GM12872 (cell line): ENCODE data around the gene ELAVL1.

Source experiments
- TF ChIP-seq, protein P1 (sequence below): IDR thresholded peaks from 3 replicates; pipeline ENCODE4 v1.5.1; 2011; ENCODE audit warnings: low read depth, mild to moderate bottlenecking, low read length, moderate library complexity; ENCODE audit not compliant: insufficient read depth

The ELAVL1 gene

DNA sequence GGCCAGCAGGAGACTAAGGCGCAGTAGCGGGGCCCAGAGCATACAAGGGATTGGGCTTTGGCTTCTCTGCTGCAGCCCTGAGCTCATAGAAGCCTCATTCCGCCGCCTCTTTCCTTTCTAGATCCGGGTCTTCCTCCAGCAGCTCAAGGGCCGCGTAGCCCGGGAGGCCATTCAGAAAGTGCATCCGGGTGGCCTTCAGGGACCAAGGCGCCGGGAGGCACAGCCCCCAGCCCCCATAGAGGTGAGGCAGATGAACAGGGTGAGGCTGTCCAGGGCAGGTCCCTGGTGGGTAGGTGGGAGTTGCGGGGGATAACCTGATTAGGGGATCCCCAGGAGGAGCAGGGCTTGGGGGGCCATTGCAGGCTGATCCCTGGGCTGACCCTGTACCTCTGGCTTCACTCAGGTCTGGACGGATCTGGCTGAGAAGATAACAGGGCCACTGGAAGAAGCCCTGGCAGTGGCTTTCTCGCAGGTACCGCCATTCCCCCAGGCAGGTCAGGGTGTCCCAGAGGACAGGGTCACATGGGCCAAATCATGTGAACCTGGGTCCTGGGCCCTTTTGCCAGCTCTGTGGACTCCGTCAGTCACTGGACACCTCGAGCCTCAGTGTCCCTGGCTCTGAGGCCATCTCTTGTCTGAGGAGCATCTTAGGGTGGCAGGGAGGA, 84.0 kb downstream of the ELAVL1 start:
- TF ChIP-seq, protein P1, sequence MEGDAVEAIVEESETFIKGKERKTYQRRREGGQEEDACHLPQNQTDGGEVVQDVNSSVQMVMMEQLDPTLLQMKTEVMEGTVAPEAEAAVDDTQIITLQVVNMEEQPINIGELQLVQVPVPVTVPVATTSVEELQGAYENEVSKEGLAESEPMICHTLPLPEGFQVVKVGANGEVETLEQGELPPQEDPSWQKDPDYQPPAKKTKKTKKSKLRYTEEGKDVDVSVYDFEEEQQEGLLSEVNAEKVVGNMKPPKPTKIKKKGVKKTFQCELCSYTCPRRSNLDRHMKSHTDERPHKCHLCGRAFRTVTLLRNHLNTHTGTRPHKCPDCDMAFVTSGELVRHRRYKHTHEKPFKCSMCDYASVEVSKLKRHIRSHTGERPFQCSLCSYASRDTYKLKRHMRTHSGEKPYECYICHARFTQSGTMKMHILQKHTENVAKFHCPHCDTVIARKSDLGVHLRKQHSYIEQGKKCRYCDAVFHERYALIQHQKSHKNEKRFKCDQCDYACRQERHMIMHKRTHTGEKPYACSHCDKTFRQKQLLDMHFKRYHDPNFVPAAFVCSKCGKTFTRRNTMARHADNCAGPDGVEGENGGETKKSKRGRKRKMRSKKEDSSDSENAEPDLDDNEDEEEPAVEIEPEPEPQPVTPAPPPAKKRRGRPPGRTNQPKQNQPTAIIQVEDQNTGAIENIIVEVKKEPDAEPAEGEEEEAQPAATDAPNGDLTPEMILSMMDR, result no peak

- TF ChIP-seq, protein P1, result no peak
Measured at GRCh38 chr19:7920519-7921301, 84.7 kb downstream of the ELAVL1 start.

- TF ChIP-seq, protein P1, result no peak
Measured at GRCh38 chr19:7919610-7920518, 85.6 kb downstream of the ELAVL1 start, which contains the start of gene SNAPC2. TSS of gene SNAPC2 (plus strand) at chr19:7920338. CDS start at chr19:7920367, 29 bp downstream.

- TF ChIP-seq, protein P1, result no peak
Measured at GRCh38 chr19:7918615-7919421, 86.6 kb downstream of the ELAVL1 start.

DNA sequence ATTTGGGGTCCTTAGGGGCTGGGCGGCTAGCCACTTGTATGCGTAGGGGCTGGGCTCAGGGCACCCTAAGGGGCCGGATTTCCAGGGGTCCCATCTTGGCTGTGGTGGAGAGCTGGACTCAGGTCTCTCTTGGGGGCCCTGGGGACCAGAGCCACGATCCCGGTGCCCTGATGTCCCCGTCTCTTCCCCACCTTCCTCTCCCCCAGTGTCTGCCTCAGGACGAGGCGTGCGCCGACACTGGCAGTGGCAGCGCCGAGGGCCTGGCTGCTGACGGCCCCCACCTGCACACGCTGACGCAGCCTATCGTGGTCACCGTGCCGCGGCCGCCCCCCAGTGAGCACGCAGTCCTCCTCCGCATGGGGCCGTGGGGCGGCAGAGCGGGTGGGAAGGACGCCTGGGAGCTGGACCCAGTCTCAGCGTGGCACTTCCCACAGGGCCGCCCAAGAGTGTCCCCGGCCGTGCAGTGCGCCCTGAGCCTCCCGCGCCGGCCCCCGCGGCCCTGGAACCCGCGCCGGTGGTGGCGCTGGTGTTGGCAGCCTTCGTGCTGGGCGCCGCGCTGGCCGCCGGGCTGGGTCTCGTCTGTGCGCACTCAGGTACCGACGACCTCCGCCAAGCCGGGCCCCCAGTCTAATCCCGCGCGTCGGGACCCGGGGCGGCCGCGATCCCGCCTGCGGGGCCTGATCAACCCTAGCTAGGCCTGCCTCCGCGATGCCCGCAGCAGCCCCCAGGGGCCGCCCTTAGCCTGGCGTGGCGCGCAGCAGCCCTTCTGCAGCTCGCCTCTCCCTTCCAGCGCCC, 88.0 kb downstream of the ELAVL1 start:
- TF ChIP-seq, protein P1, result peak; percentile 68

GRCh38 chr19:7916955-7917266, 88.5 kb downstream of the ELAVL1 start:
- TF ChIP-seq, protein P1, result no peak
